PC-3 (cell line): Measurements from ENCODE around the gene FKBP2.

Experiments used
- EZH2 ChIP-seq: fragments of 300-600 bp; sonication (generic); IDR thresholded peaks from one replicate; pipeline ENCODE4 v1.6.1; 2017; ENCODE audit warnings: antibody characterized with exemption, mild to moderate bottlenecking, low read length; ENCODE audit not compliant: unreplicated experiment
- EZH2phosphoT487 ChIP-seq: fragments of 300-600 bp; sonication (generic); IDR thresholded peaks from 2 replicates; pipeline ENCODE4 v1.6.1; 2018; ENCODE audit warnings: mild to moderate bottlenecking, antibody characterized with exemption, low read length, borderline replicate concordance
- TF ChIP-seq, protein P1 (sequence below): fragments of 300-600 bp; sonication (generic); conservative IDR thresholded peaks from 2 replicates; pipeline ENCODE4 v1.5.1; 2017; ENCODE audit warnings: antibody characterized with exemption, low read depth, mild to moderate bottlenecking, low read length

DNA sequence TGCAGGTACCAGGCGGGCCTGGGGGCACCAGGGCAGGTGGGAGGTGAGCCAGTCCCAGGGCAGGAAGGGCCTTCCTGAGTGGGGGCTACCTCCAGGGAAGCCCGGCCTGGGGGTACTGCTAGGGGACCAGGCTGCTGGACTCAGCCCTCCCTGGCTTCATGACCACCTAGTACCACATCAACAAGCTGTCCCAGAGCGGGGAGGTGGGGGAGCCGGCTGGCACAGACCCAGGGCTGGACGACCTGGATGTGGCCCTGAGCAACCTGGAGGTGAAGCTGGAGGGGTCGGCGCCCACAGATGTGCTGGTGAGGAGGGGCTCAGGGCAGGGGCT, 21.6 kb upstream of the FKBP2 start:
- TF ChIP-seq, protein P1, sequence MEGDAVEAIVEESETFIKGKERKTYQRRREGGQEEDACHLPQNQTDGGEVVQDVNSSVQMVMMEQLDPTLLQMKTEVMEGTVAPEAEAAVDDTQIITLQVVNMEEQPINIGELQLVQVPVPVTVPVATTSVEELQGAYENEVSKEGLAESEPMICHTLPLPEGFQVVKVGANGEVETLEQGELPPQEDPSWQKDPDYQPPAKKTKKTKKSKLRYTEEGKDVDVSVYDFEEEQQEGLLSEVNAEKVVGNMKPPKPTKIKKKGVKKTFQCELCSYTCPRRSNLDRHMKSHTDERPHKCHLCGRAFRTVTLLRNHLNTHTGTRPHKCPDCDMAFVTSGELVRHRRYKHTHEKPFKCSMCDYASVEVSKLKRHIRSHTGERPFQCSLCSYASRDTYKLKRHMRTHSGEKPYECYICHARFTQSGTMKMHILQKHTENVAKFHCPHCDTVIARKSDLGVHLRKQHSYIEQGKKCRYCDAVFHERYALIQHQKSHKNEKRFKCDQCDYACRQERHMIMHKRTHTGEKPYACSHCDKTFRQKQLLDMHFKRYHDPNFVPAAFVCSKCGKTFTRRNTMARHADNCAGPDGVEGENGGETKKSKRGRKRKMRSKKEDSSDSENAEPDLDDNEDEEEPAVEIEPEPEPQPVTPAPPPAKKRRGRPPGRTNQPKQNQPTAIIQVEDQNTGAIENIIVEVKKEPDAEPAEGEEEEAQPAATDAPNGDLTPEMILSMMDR: no peak
- TF ChIP-seq EZH2: no peak
- no peak for TF ChIP-seq EZH2phosphoT487
